ENCODE data around the gene LEMD3.

The LEMD3 gene

GRCh38 chr12:65208964-65209654 is 39.7 kb downstream of the LEMD3 start:
- DNase-seq, result no peak

GRCh38 chr12:65209655-65210043 is 40.3 kb downstream of the LEMD3 start:
- no peak for DNase-seq

GRCh38 chr12:65217086-65217485 is 47.7 kb downstream of the LEMD3 start:
- no peak for DNase-seq

- no peak for DNase-seq
Measured at GRCh38 chr12:65220761-65221160, 51.4 kb downstream of the LEMD3 start.

GRCh38 chr12:65229441-65229840 is 60.1 kb downstream of the LEMD3 start:
- no peak for DNase-seq

GRCh38 chr12:65232476-65233077 is 63.2 kb downstream of the LEMD3 start:
- DNase-seq, result no peak

GRCh38 chr12:65237153-65237552 is 67.8 kb downstream of the LEMD3 start:
- DNase-seq, result no peak

- DNase-seq, result no peak
Measured at GRCh38 chr12:65238609-65239008, 69.2 kb downstream of the LEMD3 start.

- no peak for DNase-seq
Measured at GRCh38 chr12:65248656-65249633, 79.6 kb downstream of the LEMD3 start.

- no peak for DNase-seq
Measured at GRCh38 chr12:65252515-65252914, 83.1 kb downstream of the LEMD3 start.

GRCh38 chr12:65257986-65258385 is 88.6 kb downstream of the LEMD3 start:
- no peak for DNase-seq

GRCh38 chr12:65259501-65259900 is 90.1 kb downstream of the LEMD3 start:
- DNase-seq, result no peak

GRCh38 chr12:65263777-65264176 is 94.4 kb downstream of the LEMD3 start:
- no peak for DNase-seq

GRCh38 chr12:65266408-65266807 is 97.0 kb downstream of the LEMD3 start:
- no peak for DNase-seq

- no peak for DNase-seq
Measured at GRCh38 chr12:65269603-65270002, 100.2 kb downstream of the LEMD3 start.

GRCh38 chr12:65274602-65275272 is 105.4 kb downstream of the LEMD3 start:
- DNase-seq, result no peak

GRCh38 chr12:65275627-65276026 is 106.2 kb downstream of the LEMD3 start:
- no peak for DNase-seq

GRCh38 chr12:65276916-65277530 is 107.6 kb downstream of the LEMD3 start:
- DNase-seq, result no peak

GRCh38 chr12:65277994-65278575 is 108.7 kb downstream of the LEMD3 start:
- DNase-seq, result no peak

- peak; percentile 10 for DNase-seq
Measured at GRCh38 chr12:65278576-65279368, 109.4 kb downstream of the LEMD3 start, which contains the start of gene MSRB3. Gene MSRB3, plus strand, starts transcription at chr12:65278683. Its CDS starts 29,897 bp downstream, at chr12:65308580.

Measured in cortex of kidney (tissue), 1 donor.